Motor neuron (in vitro differentiated cells): ENCODE results near the gene RAI2. TPM values are rescaled to one million over a fixed set of nuclear protein-coding genes. Genes with fewer than 3 reads are reported as not detected.
"Not testable (repeated sequence)": the region's sequence is repeated elsewhere in the genome, so short reads cannot be mapped to it uniquely, and the experiment has no call there.

Experiments used
- ATAC-seq, 8 experiments: fragments of 200-7000 bp; cut with Tn5 transposase; replicated peaks in 6 of 8; 2 replicates each; pipeline ENCODE4 v1.8.0; 2021; ENCODE audit warnings: mild to moderate bottlenecking in 8 of 8, moderate library complexity in 8 of 8
- H3K27ac ChIP-seq, 2 donors: fragments of 250-450 bp; sonication (Bioruptor Pico); 2 replicates each; pipeline ENCODE4 v1.9.0; 2021; ENCODE audit warnings: antibody characterized with exemption in 2 of 2, mild to moderate bottlenecking in 2 of 2, moderate library complexity in 1 of 2
- H3K4me1 ChIP-seq, 2 donors: fragments of 250-450 bp; sonication (Bioruptor Pico); replicated peaks in 1 of 2; 2 replicates each; pipeline ENCODE4 v1.6.1; 2021; ENCODE audit warnings: antibody characterized with exemption in 2 of 2, mild to moderate bottlenecking in 2 of 2, moderate library complexity in 1 of 2
- H3K4me3 ChIP-seq, 5 donors: fragments of 250-450 bp; sonication (Bioruptor Pico); 2 replicates each; pipeline ENCODE4 v1.9.0; 2021; ENCODE audit warnings: antibody characterized with exemption in 5 of 5, mild to moderate bottlenecking in 5 of 5, moderate library complexity in 4 of 5
- whole genome bisulfite sequencing, 10 experiments: fragments of 450-650 bp; shearing (Covaris generic); methylation state at CpG; one replicate each; pipeline ENCODE4 v1.0.0; 2022; 5-methylcytosine and 5-hydroxymethylcytosine counted together
- in situ Hi-C, 9 experiments: fragments of 400-800 bp; cut with MboI; loops; one replicate each; pipeline ENCODE4 v1.15.0; 2021; ENCODE audit warnings: low sequenced_read_pairs in 9 of 9, low pct_unique_long_range_greater_than_20kb in 2 of 9; ENCODE audit not compliant: unreplicated experiment in 9 of 9
- total RNA-seq, 8 experiments: library from RNA; unstranded; fragments of 300-600 nt; gene quantifications; 2 replicates each; pipeline versions ENCODE4 v1.2.3 to v1.2.4, GENCODE V29; 2022

The RAI2 gene
- total RNA-seq, 8 experiments from 2014 or later: 0.52 to 5.2 (median 3.8) TPM; not detected in 2

DNA sequence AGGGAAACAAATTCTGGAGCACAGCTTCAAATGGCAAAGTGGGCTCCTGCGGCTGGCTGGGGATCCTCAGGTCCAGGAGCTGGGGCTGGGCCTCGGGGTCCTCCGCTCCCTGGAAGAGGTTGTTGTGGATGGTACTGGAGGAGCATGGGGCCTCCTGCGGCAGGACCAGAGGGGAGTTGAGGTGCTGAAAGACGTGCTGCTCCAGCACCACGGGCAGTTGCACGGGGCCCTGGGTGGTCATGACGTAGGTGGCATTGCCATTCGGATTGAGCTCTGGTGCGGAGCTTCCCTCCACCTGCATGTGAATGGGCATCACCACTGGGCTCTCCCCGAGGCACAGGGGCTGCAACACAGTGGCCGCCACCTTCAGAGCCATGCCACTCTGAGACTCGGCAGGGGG, 59.7 kb downstream of the RAI2 start:
- ATAC-seq: no peak
- in situ Hi-C loops: no loop called here
- WGBS, 10 experiments: no CpG with 5 or more reads among the region's 13 CpGs
- no peak overlapping the region for H3K4me3 ChIP-seq
- H3K27ac ChIP-seq: no peak overlapping the region
- peaks cover 0 to 9% of the 10 kb centered on the region in 2 donors for H3K4me1 ChIP-seq

- H3K27ac ChIP-seq: no peak overlapping the region
- H3K4me3 ChIP-seq: no peak overlapping the region
- 60 to 83% methylated on average over 1 to 4 of the region's 4 CpGs; no CpG with 5 or more reads in 8 of the 10 experiments for WGBS, 10 experiments
- peaks cover 0 to 9% of the 10 kb centered on the region in 2 donors for H3K4me1 ChIP-seq
- in situ Hi-C loops: loop anchor here in 1 of 9 experiments (25.0 kb wide), 1 partner anchor 413 kb away; the partner anchor contains the start of gene BEND2
- ATAC-seq: no peak
Observed at GRCh38 chrX:17798921-17799320, 62.2 kb downstream of the RAI2 start.

DNA sequence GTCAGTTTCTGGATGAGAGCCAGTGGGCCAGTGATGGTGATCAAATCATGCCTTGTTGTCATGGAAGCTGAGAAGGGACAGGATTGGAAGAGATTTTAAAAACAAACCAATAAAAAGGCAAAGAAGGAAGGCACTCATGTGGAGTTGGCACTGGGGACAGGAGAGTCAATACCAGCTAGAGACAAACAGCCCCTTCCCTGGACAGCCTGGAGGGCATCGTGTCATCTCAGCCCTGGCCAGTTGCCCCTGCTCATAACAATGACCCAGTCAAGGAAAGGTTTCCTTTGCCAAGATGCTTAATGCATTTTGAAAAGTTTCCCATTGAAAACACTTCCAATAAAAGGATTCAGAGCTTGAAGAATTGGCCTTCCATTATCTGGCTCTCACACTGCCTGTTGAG, 68.3 kb downstream of the RAI2 start:
- no peak overlapping the region for H3K27ac ChIP-seq
- in situ Hi-C loops: loop anchor here in 1 of 9 experiments (25.0 kb wide), 1 partner anchor 419 kb away; the partner anchor contains the start of gene BEND2
- no peak overlapping the region for H3K4me3 ChIP-seq
- no peaks in the 10 kb centered on the region for H3K4me1 ChIP-seq
- ATAC-seq: peak in 1 of 8 experiments; percentile 66
- 0 to 100% (median 43%) methylated on average over 1 of the region's 1 CpG; no CpG with 5 or more reads in 7 of the 10 experiments for WGBS, 10 experiments

DNA sequence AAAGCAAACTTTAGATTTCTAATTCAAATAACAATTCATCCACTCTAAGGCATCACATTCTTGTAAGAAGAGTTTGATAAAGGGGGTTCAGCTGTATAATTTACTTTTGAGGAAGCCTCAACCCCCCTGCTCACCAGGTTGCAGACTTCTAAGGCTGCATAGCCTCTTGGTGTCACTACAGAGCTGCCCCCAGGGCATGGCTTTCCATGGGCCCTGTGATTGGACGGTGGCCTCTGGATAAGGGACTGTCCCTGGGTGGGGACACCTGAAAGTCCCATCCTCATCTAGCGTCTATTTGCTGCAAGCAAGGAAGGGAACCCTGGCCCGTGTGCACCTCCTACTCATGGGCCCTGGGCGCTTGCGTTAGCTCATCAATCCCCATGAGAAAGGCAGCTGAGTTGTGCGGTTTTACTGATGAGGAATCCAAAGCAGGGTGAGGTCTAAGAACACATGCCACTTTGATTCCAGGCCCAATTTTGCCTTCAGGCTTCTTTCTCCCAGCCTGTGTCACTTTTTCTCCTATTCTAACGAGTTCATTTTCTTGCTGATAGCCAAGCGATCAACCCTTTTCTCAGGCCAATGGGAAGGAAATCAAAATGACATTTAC, 72.0 kb downstream of the RAI2 start:
- ATAC-seq: peak in 2 of 8 experiments; percentile 18 to 40
- H3K4me3 ChIP-seq: no peak overlapping the region
- in situ Hi-C loops: loop anchor here in 1 of 9 experiments (25.0 kb wide), 1 partner anchor 423 kb away; the partner anchor contains the start of gene BEND2
- 0 to 100% (median 62%) methylated on average over 1 to 6 of the region's 8 CpGs; no CpG with 5 or more reads in 6 of the 10 experiments for WGBS, 10 experiments
- no peak overlapping the region for H3K27ac ChIP-seq
- peaks cover 0 to 4% of the 10 kb centered on the region in 2 donors for H3K4me1 ChIP-seq

DNA sequence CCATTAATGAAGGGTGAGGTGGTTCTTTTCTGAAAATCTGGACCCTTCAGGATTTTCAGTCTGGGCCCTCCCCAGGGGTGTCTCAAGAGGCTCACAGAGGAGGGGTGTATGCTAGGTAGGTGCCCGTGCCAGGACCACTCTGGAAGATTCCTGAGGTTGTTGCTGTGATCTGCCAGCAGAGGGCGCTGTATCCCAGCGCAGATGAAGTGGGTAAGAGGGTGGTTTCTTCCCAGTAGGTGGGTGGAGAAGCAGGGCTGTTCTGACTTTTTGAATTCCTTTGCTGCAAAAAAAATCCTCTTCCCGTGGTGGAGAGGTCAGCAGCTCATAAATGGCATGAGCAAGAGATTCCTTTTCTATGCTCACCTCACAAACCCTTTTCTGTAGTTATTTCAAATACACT, 72.7 kb downstream of the RAI2 start:
- peaks cover 0 to 4% of the 10 kb centered on the region in 2 donors for H3K4me1 ChIP-seq
- no peak overlapping the region for H3K27ac ChIP-seq
- in situ Hi-C loops: loop anchor here in 1 of 9 experiments (25.0 kb wide), 1 partner anchor 424 kb away; the partner anchor contains the start of gene BEND2
- no peak overlapping the region for H3K4me3 ChIP-seq
- WGBS, 10 experiments: 0% methylated on average over 1 to 2 of the region's 4 CpGs; no CpG with 5 or more reads in 6 of the 10 experiments
- peak; percentile 65 to 84 (median 74) for ATAC-seq

GRCh38 chrX:17787557-17787956, 73.5 kb downstream of the RAI2 start:
- Histone ChIP-seq H3K27ac (no peak overlapping the region), H3K4me3 (no peak overlapping the region), H3K4me1 (peaks cover 0 to 4% of the 10 kb centered on the region in 2 donors)
- no peak for ATAC-seq
- 0 to 100% methylated on average over 1 of the region's 11 CpGs; no CpG with 5 or more reads in 8 of the 10 experiments for WGBS, 10 experiments
- in situ Hi-C loops: loop anchor here in 1 of 9 experiments (25.0 kb wide), 1 partner anchor 425 kb away; the partner anchor contains the start of gene BEND2

GRCh38 chrX:17786554-17787347, 74.3 kb downstream of the RAI2 start:
- ATAC-seq, H3K4me3 ChIP-seq, H3K27ac ChIP-seq, H3K4me1 ChIP-seq: not testable (repeated sequence)
- in situ Hi-C loops: loop anchor here in 1 of 9 experiments (25.0 kb wide), 1 partner anchor 426 kb away; the partner anchor contains the start of gene BEND2
- WGBS, 10 experiments: no CpG with 5 or more reads among the region's 31 CpGs

DNA sequence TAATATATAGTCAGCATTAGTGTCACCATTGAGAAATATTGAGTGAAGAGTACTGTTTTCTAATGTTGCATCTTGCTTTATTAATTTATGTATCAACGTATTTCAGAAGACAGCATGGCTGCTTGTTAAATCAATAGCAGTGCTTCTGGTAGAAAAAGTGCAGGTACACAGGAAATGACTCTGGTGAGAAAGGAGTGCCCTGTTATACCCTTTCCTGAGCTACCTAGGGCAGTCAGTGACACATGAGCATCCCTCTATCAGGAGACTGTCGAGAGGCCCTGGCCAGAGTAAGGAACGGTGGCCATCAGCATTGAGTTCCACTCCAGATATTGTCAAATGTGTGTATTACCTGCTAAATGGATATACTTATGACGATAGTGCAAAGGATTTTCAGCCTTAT, 81.7 kb downstream of the RAI2 start:
- no peaks in the 10 kb centered on the region for H3K4me1 ChIP-seq
- 0 to 100% (median 62%) methylated on average over 1 to 3 of the region's 4 CpGs; no CpG with 5 or more reads in 6 of the 10 experiments for WGBS, 10 experiments
- no peak overlapping the region for H3K27ac ChIP-seq
- ATAC-seq: no peak
- no peak overlapping the region for H3K4me3 ChIP-seq
- in situ Hi-C loops: loop anchor here in 1 of 9 experiments (25.0 kb wide), 1 partner anchor 433 kb away; the partner anchor contains the start of gene BEND2

GRCh38 chrX:17778997-17779396, 82.1 kb downstream of the RAI2 start:
- in situ Hi-C loops: loop anchor here in 1 of 9 experiments (25.0 kb wide), 1 partner anchor 433 kb away; the partner anchor contains the start of gene BEND2
- whole genome bisulfite sequencing, 10 experiments: 60 to 88% methylated on average over 1 to 2 of the region's 2 CpGs; no CpG with 5 or more reads in 8 of the 10 experiments
- Histone ChIP-seq H3K4me3 (no peak overlapping the region), H3K27ac (no peak overlapping the region), H3K4me1 (no peaks in the 10 kb centered on the region)
- no peak for ATAC-seq

DNA sequence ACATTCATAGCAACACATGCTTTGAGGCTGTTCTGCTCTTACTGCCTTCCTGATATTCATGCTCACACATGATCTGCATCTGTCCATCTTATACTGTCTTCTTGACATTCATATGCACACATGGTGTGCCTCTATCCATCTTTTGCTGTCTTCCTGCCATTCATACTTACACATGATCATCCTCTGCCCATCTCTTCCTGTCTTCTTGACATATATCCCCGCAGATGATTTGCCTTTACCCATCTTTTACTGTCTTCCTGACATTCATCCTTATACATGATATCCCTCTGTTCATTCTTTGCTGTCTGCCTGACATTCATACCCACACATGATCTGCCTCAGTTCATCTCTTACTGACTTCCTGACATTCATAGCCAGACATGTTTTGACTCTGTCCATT, 87.0 kb downstream of the RAI2 start:
- Histone ChIP-seq H3K4me3 (no peak overlapping the region), H3K27ac (no peak overlapping the region), H3K4me1 (no peaks in the 10 kb centered on the region)
- ATAC-seq: no peak
- in situ Hi-C loops: loop anchor here in 1 of 9 experiments (25.0 kb wide), 1 partner anchor 438 kb away; the partner anchor contains the start of gene BEND2
- WGBS, 10 experiments: 0 to 100% (median 50%) methylated on average over 1 of the region's 1 CpG; no CpG with 5 or more reads in 5 of the 10 experiments

DNA sequence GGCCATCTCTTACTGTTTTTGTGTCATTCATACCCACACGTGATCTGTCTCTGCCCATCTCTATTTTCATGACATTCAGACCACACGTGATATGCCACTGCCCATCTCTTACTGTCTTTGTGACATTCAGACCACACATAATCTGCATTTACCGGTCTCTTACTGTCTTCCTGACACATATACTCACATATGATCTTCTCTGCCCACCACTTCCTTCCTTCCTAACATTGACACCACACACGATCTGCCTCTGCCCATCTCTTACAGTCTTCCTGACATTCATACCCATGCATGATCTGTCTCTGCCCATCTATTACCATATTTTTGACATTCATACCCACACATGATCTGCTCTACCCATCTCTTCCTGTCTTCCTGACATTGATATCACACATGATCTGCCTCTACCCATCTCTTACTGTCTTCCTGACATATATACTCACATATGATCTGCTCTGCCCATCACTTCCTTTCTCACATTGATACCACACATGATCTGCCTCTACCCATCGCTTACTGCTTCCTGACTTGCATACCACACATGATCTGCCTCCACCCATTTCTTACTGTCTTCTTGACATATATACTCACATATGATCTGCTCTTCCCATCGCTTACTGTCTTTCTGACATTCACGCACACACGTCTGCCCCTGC, 87.7 kb downstream of the RAI2 start:
- 0 to 90% (median 49%) methylated on average over 2 to 6 of the region's 8 CpGs; no CpG with 5 or more reads in 2 of the 10 experiments for WGBS, 10 experiments
- no peak overlapping the region for H3K4me3 ChIP-seq
- in situ Hi-C loops: loop anchor here in 1 of 9 experiments (25.0 kb wide), 1 partner anchor 439 kb away; the partner anchor contains the start of gene BEND2
- ATAC-seq: no peak
- H3K27ac ChIP-seq: no peak overlapping the region
- H3K4me1 ChIP-seq: no peaks in the 10 kb centered on the region

DNA sequence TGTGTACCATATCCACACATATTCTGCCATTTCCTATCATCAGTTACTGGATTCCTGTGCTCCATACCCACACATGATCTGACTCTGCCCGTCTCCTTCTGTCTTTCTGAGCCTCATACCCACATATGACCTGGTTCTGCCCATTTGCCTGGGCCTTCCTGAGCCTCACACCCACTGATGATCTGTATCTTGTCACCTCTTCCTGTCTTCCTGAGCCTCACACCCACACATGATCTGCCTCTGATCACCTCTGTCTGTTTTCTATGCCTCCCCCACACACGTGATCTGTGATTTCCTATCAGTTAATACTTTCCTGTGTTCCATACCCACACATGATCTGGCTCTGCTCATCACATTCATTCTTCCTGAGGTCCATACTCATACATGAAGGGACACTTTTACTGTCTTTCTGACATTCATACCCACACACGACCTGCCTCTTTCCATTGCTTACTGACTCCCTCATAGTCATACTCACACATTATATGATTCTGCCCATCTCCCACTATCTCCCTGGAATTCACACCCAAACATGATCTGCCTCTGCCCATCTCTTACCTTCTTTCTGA, 91.3 kb downstream of the RAI2 start:
- no peak overlapping the region for H3K4me3 ChIP-seq
- no peak overlapping the region for H3K27ac ChIP-seq
- 0 to 60% (median 17%) methylated on average over 1 of the region's 3 CpGs; no CpG with 5 or more reads in 7 of the 10 experiments for WGBS, 10 experiments
- in situ Hi-C loops: loop anchor here in 1 of 9 experiments (25.0 kb wide), 1 partner anchor 443 kb away; the partner anchor contains the start of gene BEND2
- no peaks in the 10 kb centered on the region for H3K4me1 ChIP-seq
- ATAC-seq: no peak
